ENCODE results near the gene MCM10.

GRCh38 chr10:13247246-13247645 lies 85.9 kb downstream of the MCM10 start:
- TF ChIP-seq CTCF (IDR thresholded peaks at IDR 0.05) (no peak), EP300 (IDR thresholded peaks at IDR 0.05) (no peak)
